ENCODE data around the gene SLC35F1. TPM values are rescaled to one million over a fixed set of nuclear protein-coding genes. Genes with fewer than 3 reads are reported as not detected.

SLC35F1 gene
- total and polyA plus RNA-seq, 9 of the 15 experiments (the other 6 are each of a cell fraction or from before 2014, with no cell fraction given) = 0.03 to 0.06 TPM; not detected in 7

DNA sequence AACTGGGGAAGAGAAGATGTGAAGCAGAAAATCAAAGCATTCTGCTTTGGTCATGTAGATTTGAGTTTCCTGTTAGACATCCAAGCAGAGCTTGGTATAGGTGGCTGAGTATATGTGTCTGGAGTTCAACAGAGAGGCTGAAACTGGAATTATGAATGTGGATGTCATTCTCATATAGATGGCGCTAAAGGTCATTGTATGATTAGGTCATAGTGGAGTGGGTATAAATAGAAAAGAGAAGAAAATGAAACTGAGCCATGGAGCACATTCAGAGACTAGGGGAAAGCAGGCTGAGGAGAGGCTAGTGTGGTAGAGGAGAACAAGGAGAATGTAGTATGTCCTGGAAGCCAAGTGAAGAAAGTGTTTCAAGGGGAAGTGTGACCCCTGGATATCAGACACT is 345.4 kb downstream of the SLC35F1 start:
- ChIA-PET POLR2A (no interaction called here), CTCF (ENCODE audit: low intra/inter-chr PET ratio) (no interaction called here)
- Histone ChIP-seq H3K36me3 (ENCODE audit: control insufficient read depth, insufficient read depth, low read length) (no peaks in the 10 kb centered on the region), H3K4me3 (no peak overlapping the region), H3K9me3 (replicated peaks; ENCODE audit: control insufficient read depth, insufficient read depth, low read depth, low read length) (no peaks in the 10 kb centered on the region), H3K79me2 (ENCODE audit: control insufficient read depth, insufficient read depth, low read length) (no peaks in the 10 kb centered on the region), H3K4me2 (ENCODE audit: insufficient read depth, low read length) (no peak overlapping the region), H3K27ac (ENCODE audit: extremely low read depth, low read depth, low read length) (no peak overlapping the region), H3K4me1 (replicated peaks in 1 of 2; ENCODE audit: control insufficient read depth in 2 of 2, insufficient read depth in 2 of 2, low read length in 2 of 2) (no peaks in the 10 kb centered on the region), H3K9me1 (ENCODE audit: control insufficient read depth, insufficient read depth, low read length) (no peaks in the 10 kb centered on the region), H3K9ac (ENCODE audit: insufficient read depth in 1 of 2, low read depth in 2 of 2, low read length in 2 of 2) (no peak overlapping the region), H4K20me1 (replicated peaks; ENCODE audit: control insufficient read depth, insufficient read depth, low read length) (no peaks in the 10 kb centered on the region), H2AFZ (ENCODE audit: low read depth, low read length) (no peak overlapping the region), H3K27me3 (ENCODE audit: control insufficient read depth in 2 of 2, insufficient read depth in 2 of 2, low read length in 2 of 2) (no peaks in the 10 kb centered on the region; a peak in 2 of 5 replicates)
- WGBS (ENCODE audit: insufficient coverage, low coverage, missing lambda C conversion rate) = 7% methylated on average over 1 of the region's 1 CpG
- intact Hi-C loops (cut with micrococcal nuclease) (loop anchor here (10.0 kb wide), 2 partner anchors 268 to 908 kb away; no protein-coding TSS in a partner anchor), in situ Hi-C loops (cut with MboI) (no loop called here)
- no TSS peak for BruUV-seq (replicated peaks)
- DNase-seq (ENCODE audit: extremely low read depth in 1 of 4, low spot score in 3 of 4) (peak in 1 of 4 experiments; percentile 8), ATAC-seq (peak; percentile 60), FAIRE-seq (no peak)
- no peak for TF ChIP-seq MED1 (CRISPR knock-in tag; IDR thresholded peaks at IDR 0.05; ENCODE audit: borderline replicate concordance)
- TF ChIP-seq CAMTA2 (CRISPR knock-in tag; conservative IDR thresholded peaks at IDR 0.05) = no peak
- TF ChIP-seq FOXJ3 (CRISPR knock-in tag; IDR thresholded peaks at IDR 0.05) = no peak
- TF ChIP-seq CHCHD3 (CRISPR knock-in tag; IDR thresholded peaks at IDR 0.05) = no peak
- TF ChIP-seq PRDM10 (IDR thresholded peaks at IDR 0.05; ENCODE audit: partially characterized antibody) = no peak
- no peak for TF ChIP-seq FOXP4 (CRISPR knock-in tag; IDR thresholded peaks at IDR 0.05; ENCODE audit: borderline replicate concordance)
- TF ChIP-seq RAD21 (CRISPR knock-in tag; conservative IDR thresholded peaks at IDR 0.05 in 1 of 2, IDR thresholded peaks at IDR 0.05 in 1 of 2) = peak in 1 of 2 experiments; percentile 26; a peak in 1 of 4 replicates
- TF ChIP-seq KLF13 (tag; IDR thresholded peaks at IDR 0.05; ENCODE audit: borderline replicate concordance, low read depth) = no peak
- no peak for TF ChIP-seq ZNF263 (CRISPR knock-in tag; IDR thresholded peaks at IDR 0.05; ENCODE audit: borderline replicate concordance)
- TF ChIP-seq, protein P1, sequence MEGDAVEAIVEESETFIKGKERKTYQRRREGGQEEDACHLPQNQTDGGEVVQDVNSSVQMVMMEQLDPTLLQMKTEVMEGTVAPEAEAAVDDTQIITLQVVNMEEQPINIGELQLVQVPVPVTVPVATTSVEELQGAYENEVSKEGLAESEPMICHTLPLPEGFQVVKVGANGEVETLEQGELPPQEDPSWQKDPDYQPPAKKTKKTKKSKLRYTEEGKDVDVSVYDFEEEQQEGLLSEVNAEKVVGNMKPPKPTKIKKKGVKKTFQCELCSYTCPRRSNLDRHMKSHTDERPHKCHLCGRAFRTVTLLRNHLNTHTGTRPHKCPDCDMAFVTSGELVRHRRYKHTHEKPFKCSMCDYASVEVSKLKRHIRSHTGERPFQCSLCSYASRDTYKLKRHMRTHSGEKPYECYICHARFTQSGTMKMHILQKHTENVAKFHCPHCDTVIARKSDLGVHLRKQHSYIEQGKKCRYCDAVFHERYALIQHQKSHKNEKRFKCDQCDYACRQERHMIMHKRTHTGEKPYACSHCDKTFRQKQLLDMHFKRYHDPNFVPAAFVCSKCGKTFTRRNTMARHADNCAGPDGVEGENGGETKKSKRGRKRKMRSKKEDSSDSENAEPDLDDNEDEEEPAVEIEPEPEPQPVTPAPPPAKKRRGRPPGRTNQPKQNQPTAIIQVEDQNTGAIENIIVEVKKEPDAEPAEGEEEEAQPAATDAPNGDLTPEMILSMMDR (IDR thresholded peaks at IDR 0.05 in 2 of 3, conservative IDR thresholded peaks at IDR 0.05 in 1 of 3; ENCODE audit: insufficient read depth in 2 of 3, low read depth in 1 of 3, low read length in 3 of 3) = peak; percentile 7 to 26 (median 12); a peak in 2 of 6 replicates
- TF ChIP-seq MEF2A (IDR thresholded peaks at IDR 0.05; ENCODE audit: control insufficient read depth, low read depth, low read length) = peak; percentile 45; the same call in 1 of the 2 replicates
- TF ChIP-seq ZNF316 (IDR thresholded peaks at IDR 0.05) = no peak
- TF ChIP-seq CEBPG (CRISPR knock-in tag; IDR thresholded peaks at IDR 0.05) = no peak
- TF ChIP-seq CEBPG (tag; conservative IDR thresholded peaks at IDR 0.05 in 1 of 2, IDR thresholded peaks at IDR 0.05 in 1 of 2) = no peak
